ENCODE results near the gene RBM12. TPM values are rescaled to one million over a fixed set of nuclear protein-coding genes. Genes with fewer than 3 reads are reported as not detected.

Gene RBM12
- total and polyA plus RNA-seq, 2 donors = 24.8 to 52.3 TPM

- Histone ChIP-seq H3K4me3 (ENCODE audit: low read length in 2 of 2) (peak overlapping the region in 1 of 2 donors; percentile 5), H3K36me3 (ENCODE audit: control insufficient read depth in 2 of 2, insufficient read depth in 2 of 2, low read length in 1 of 2) (peaks cover 0 to 1% of the 10 kb centered on the region in 2 donors), H3K4me1 (ENCODE audit: control insufficient read depth in 2 of 2, insufficient read depth in 2 of 2, low read length in 2 of 2) (peaks cover 24 to 25% of the 10 kb centered on the region in 2 donors), H3K27me3 (ENCODE audit: control insufficient read depth in 2 of 2, insufficient read depth in 1 of 2, low read length in 1 of 2) (no peaks in the 10 kb centered on the region), H3K9me3 (ENCODE audit: control insufficient read depth in 2 of 2, insufficient read depth in 1 of 2, low read length in 1 of 2) (no peaks in the 10 kb centered on the region), H3K27ac (ENCODE audit: low read depth in 1 of 2, low read length in 1 of 2) (no peak overlapping the region)
- 31% methylated on average over 2 of the region's 2 CpGs for WGBS
- DNase-seq (ENCODE audit: low read depth in 6 of 9, low spot score in 9 of 9) = no peak
Observed at GRCh38 chr20:35662551-35662950, 2.1 kb downstream of the RBM12 start.

GRCh38 chr20:35661908-35662307 lies 2.8 kb downstream of the RBM12 start:
- H3K9me3 ChIP-seq (ENCODE audit: control insufficient read depth in 2 of 2, insufficient read depth in 1 of 2, low read length in 1 of 2) = no peaks in the 10 kb centered on the region
- 65% methylated on average over 3 of the region's 3 CpGs for WGBS
- H3K27me3 ChIP-seq (ENCODE audit: control insufficient read depth in 2 of 2, insufficient read depth in 1 of 2, low read length in 1 of 2) = no peaks in the 10 kb centered on the region
- peaks cover 0 to 7% of the 10 kb centered on the region in 2 donors for H3K36me3 ChIP-seq (ENCODE audit: control insufficient read depth in 2 of 2, insufficient read depth in 2 of 2, low read length in 1 of 2)
- H3K4me3 ChIP-seq (ENCODE audit: low read length in 2 of 2) = peak overlapping the region in 1 of 2 donors; percentile 29
- no peak for DNase-seq (ENCODE audit: low read depth in 6 of 9, low spot score in 9 of 9)
- peaks cover 24 to 28% of the 10 kb centered on the region in 2 donors for H3K4me1 ChIP-seq (ENCODE audit: control insufficient read depth in 2 of 2, insufficient read depth in 2 of 2, low read length in 2 of 2)
- H3K27ac ChIP-seq (ENCODE audit: low read depth in 1 of 2, low read length in 1 of 2) = no peak overlapping the region

- Histone ChIP-seq H3K27ac (ENCODE audit: low read depth in 1 of 2, low read length in 1 of 2) (no peak overlapping the region), H3K9me3 (ENCODE audit: control insufficient read depth in 2 of 2, insufficient read depth in 1 of 2, low read length in 1 of 2) (no peaks in the 10 kb centered on the region), H3K4me3 (ENCODE audit: low read length in 2 of 2) (no peak overlapping the region), H3K36me3 (ENCODE audit: control insufficient read depth in 2 of 2, insufficient read depth in 2 of 2, low read length in 1 of 2) (peaks cover 3 to 12% of the 10 kb centered on the region in 2 donors), H3K27me3 (ENCODE audit: control insufficient read depth in 2 of 2, insufficient read depth in 1 of 2, low read length in 1 of 2) (no peaks in the 10 kb centered on the region), H3K4me1 (ENCODE audit: control insufficient read depth in 2 of 2, insufficient read depth in 2 of 2, low read length in 2 of 2) (peaks cover 24 to 28% of the 10 kb centered on the region in 2 donors)
- 42% methylated on average over 2 of the region's 2 CpGs for WGBS
- DNase-seq (ENCODE audit: low read depth in 6 of 9, low spot score in 9 of 9) = peak in 1 of 9 donors; percentile 34
Observed at GRCh38 chr20:35661053-35661452, 3.6 kb downstream of the RBM12 start.

GRCh38 chr20:35660122-35660937 lies 4.4 kb downstream of the RBM12 start:
- no peak for DNase-seq (ENCODE audit: low read depth in 6 of 9, low spot score in 9 of 9)
- H3K9me3 ChIP-seq (ENCODE audit: control insufficient read depth in 2 of 2, insufficient read depth in 1 of 2, low read length in 1 of 2) = no peaks in the 10 kb centered on the region
- H3K4me3 ChIP-seq (ENCODE audit: low read length in 2 of 2) = no peak overlapping the region
- peaks cover 24 to 28% of the 10 kb centered on the region in 2 donors for H3K4me1 ChIP-seq (ENCODE audit: control insufficient read depth in 2 of 2, insufficient read depth in 2 of 2, low read length in 2 of 2)
- no peak overlapping the region for H3K27ac ChIP-seq (ENCODE audit: low read depth in 1 of 2, low read length in 1 of 2)
- peaks cover 3 to 12% of the 10 kb centered on the region in 2 donors for H3K36me3 ChIP-seq (ENCODE audit: control insufficient read depth in 2 of 2, insufficient read depth in 2 of 2, low read length in 1 of 2)
- WGBS = 94% methylated on average over 10 of the region's 10 CpGs
- no peaks in the 10 kb centered on the region for H3K27me3 ChIP-seq (ENCODE audit: control insufficient read depth in 2 of 2, insufficient read depth in 1 of 2, low read length in 1 of 2)

- Histone ChIP-seq H3K36me3 (ENCODE audit: control insufficient read depth in 2 of 2, insufficient read depth in 2 of 2, low read length in 1 of 2) (peaks cover 31 to 43% of the 10 kb centered on the region in 2 donors), H3K9me3 (ENCODE audit: control insufficient read depth in 2 of 2, insufficient read depth in 1 of 2, low read length in 1 of 2) (no peaks in the 10 kb centered on the region), H3K27ac (ENCODE audit: low read depth in 1 of 2, low read length in 1 of 2) (no peak overlapping the region), H3K4me3 (ENCODE audit: low read length in 2 of 2) (no peak overlapping the region), H3K4me1 (ENCODE audit: control insufficient read depth in 2 of 2, insufficient read depth in 2 of 2, low read length in 2 of 2) (peaks cover 10 to 22% of the 10 kb centered on the region in 2 donors), H3K27me3 (ENCODE audit: control insufficient read depth in 2 of 2, insufficient read depth in 1 of 2, low read length in 1 of 2) (no peaks in the 10 kb centered on the region)
- DNase-seq (ENCODE audit: low read depth in 6 of 9, low spot score in 9 of 9) = no peak
- 10% methylated on average over 1 of the region's 1 CpG for WGBS
Observed at GRCh38 chr20:35657271-35657670, 7.4 kb downstream of the RBM12 start.

GRCh38 chr20:35654415-35654814 lies 10.3 kb downstream of the RBM12 start:
- 98% methylated on average over 9 of the region's 9 CpGs for WGBS
- Histone ChIP-seq H3K36me3 (ENCODE audit: control insufficient read depth in 2 of 2, insufficient read depth in 2 of 2, low read length in 1 of 2) (peaks cover 31 to 60% of the 10 kb centered on the region in 2 donors), H3K4me1 (ENCODE audit: control insufficient read depth in 2 of 2, insufficient read depth in 2 of 2, low read length in 2 of 2) (peaks cover 0 to 7% of the 10 kb centered on the region in 2 donors)

GRCh38 chr20:35653893-35654292 lies 10.8 kb downstream of the RBM12 start:
- H3K27me3 ChIP-seq (ENCODE audit: control insufficient read depth in 2 of 2, insufficient read depth in 1 of 2, low read length in 1 of 2) = no peaks in the 10 kb centered on the region
- WGBS = 97% methylated on average over 4 of the region's 4 CpGs
- DNase-seq (ENCODE audit: low read depth in 6 of 9, low spot score in 9 of 9) = no peak
- peaks cover 0 to 7% of the 10 kb centered on the region in 2 donors for H3K4me1 ChIP-seq (ENCODE audit: control insufficient read depth in 2 of 2, insufficient read depth in 2 of 2, low read length in 2 of 2)
- H3K27ac ChIP-seq (ENCODE audit: low read depth in 1 of 2, low read length in 1 of 2) = no peak overlapping the region
- no peaks in the 10 kb centered on the region for H3K9me3 ChIP-seq (ENCODE audit: control insufficient read depth in 2 of 2, insufficient read depth in 1 of 2, low read length in 1 of 2)
- H3K36me3 ChIP-seq (ENCODE audit: control insufficient read depth in 2 of 2, insufficient read depth in 2 of 2, low read length in 1 of 2) = peaks cover 31 to 60% of the 10 kb centered on the region in 2 donors
- no peak overlapping the region for H3K4me3 ChIP-seq (ENCODE audit: low read length in 2 of 2)

More at GRCh38 chr20:35654415-35654814, 10.3 kb downstream of the RBM12 start:
- DNase-seq (ENCODE audit: low read depth in 6 of 9, low spot score in 9 of 9) = no peak
- Histone ChIP-seq H3K27ac (ENCODE audit: low read depth in 1 of 2, low read length in 1 of 2) (no peak overlapping the region), H3K4me3 (ENCODE audit: low read length in 2 of 2) (no peak overlapping the region), H3K27me3 (ENCODE audit: control insufficient read depth in 2 of 2, insufficient read depth in 1 of 2, low read length in 1 of 2) (no peaks in the 10 kb centered on the region), H3K9me3 (ENCODE audit: control insufficient read depth in 2 of 2, insufficient read depth in 1 of 2, low read length in 1 of 2) (no peaks in the 10 kb centered on the region)

GRCh38 chr20:35653430-35653734 lies 11.3 kb downstream of the RBM12 start:
- peaks cover 31 to 60% of the 10 kb centered on the region in 2 donors for H3K36me3 ChIP-seq (ENCODE audit: control insufficient read depth in 2 of 2, insufficient read depth in 2 of 2, low read length in 1 of 2)
- peaks cover 0 to 4% of the 10 kb centered on the region in 2 donors for H3K4me1 ChIP-seq (ENCODE audit: control insufficient read depth in 2 of 2, insufficient read depth in 2 of 2, low read length in 2 of 2)
- H3K4me3 ChIP-seq (ENCODE audit: low read length in 2 of 2) = no peak overlapping the region
- H3K27ac ChIP-seq (ENCODE audit: low read depth in 1 of 2, low read length in 1 of 2) = no peak overlapping the region
- 98% methylated on average over 3 of the region's 3 CpGs for WGBS
- H3K27me3 ChIP-seq (ENCODE audit: control insufficient read depth in 2 of 2, insufficient read depth in 1 of 2, low read length in 1 of 2) = no peaks in the 10 kb centered on the region
- H3K9me3 ChIP-seq (ENCODE audit: control insufficient read depth in 2 of 2, insufficient read depth in 1 of 2, low read length in 1 of 2) = no peaks in the 10 kb centered on the region
- DNase-seq (ENCODE audit: low read depth in 6 of 9, low spot score in 9 of 9) = no peak

GRCh38 chr20:35652641-35653429 lies 11.9 kb downstream of the RBM12 start:
- H3K4me3 ChIP-seq (ENCODE audit: low read length in 2 of 2) = no peak overlapping the region
- H3K9me3 ChIP-seq (ENCODE audit: control insufficient read depth in 2 of 2, insufficient read depth in 1 of 2, low read length in 1 of 2) = no peaks in the 10 kb centered on the region
- H3K27ac ChIP-seq (ENCODE audit: low read depth in 1 of 2, low read length in 1 of 2) = no peak overlapping the region
- H3K36me3 ChIP-seq (ENCODE audit: control insufficient read depth in 2 of 2, insufficient read depth in 2 of 2, low read length in 1 of 2) = peaks cover 31 to 60% of the 10 kb centered on the region in 2 donors
- H3K4me1 ChIP-seq (ENCODE audit: control insufficient read depth in 2 of 2, insufficient read depth in 2 of 2, low read length in 2 of 2) = peaks cover 0 to 3% of the 10 kb centered on the region in 2 donors
- 98% methylated on average over 13 of the region's 13 CpGs for WGBS
- DNase-seq (ENCODE audit: low read depth in 6 of 9, low spot score in 9 of 9) = no peak
- no peaks in the 10 kb centered on the region for H3K27me3 ChIP-seq (ENCODE audit: control insufficient read depth in 2 of 2, insufficient read depth in 1 of 2, low read length in 1 of 2)

All from thymus (tissue), 11 donors.